A549 (cell line): Measurements from ENCODE around the gene ARHGAP10.

ENCODE experiments used
- CTCF ChIP-seq: fragments of >200 bp; sonication (Bioruptor Twin); formaldehyde crosslinking; IDR thresholded peaks from 3 replicates; pipeline ENCODE4 v1.5.1; 2016
- HDAC2 ChIP-seq: fragments of 200-600 bp; sonication (generic); IDR thresholded peaks from 2 replicates; pipeline ENCODE4 v1.6.1; 2016
- POLR2A ChIP-seq: IDR thresholded peaks from 2 replicates; pipeline ENCODE4 v1.6.1; 2012; ENCODE audit warnings: mild to moderate bottlenecking, low read length

DNA sequence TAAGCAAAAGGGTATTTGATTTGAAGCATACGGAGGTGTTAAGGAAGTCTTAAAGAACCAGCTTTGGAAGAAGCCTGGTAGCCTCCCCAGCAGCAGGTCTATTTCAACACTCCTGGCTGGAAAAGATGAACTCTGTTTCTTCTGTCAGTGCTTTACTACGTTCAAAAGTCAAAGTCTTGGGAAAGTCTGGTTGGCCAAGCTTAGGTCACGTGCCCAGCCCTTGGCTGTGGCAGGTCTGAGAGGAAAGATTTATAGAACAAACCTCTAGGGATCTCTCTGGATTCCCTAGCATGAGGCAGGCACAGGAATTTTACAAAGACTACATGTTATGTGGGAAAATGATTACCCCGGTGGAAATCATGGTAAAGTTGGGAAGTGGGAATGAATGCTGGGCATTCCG, 8.6 kb upstream of the ARHGAP10 start:
- TF ChIP-seq CTCF: no peak
- no peak for TF ChIP-seq POLR2A
- TF ChIP-seq HDAC2: no peak
